GM12873 (cell line): Measurements from ENCODE around the gene SLC25A11.

Source experiments
- TF ChIP-seq, protein P1 (sequence below): IDR thresholded peaks from 2 replicates; pipeline ENCODE4 v1.5.1; 2012; ENCODE audit warnings: low read depth, mild to moderate bottlenecking, moderate library complexity, low read length, control low read depth; ENCODE audit not compliant: insufficient read depth; ENCODE audit errors: missing control alignments

SLC25A11 gene

GRCh38 chr17:4902540-4902939 is 37.3 kb downstream of the SLC25A11 start:
- TF ChIP-seq, protein P1, sequence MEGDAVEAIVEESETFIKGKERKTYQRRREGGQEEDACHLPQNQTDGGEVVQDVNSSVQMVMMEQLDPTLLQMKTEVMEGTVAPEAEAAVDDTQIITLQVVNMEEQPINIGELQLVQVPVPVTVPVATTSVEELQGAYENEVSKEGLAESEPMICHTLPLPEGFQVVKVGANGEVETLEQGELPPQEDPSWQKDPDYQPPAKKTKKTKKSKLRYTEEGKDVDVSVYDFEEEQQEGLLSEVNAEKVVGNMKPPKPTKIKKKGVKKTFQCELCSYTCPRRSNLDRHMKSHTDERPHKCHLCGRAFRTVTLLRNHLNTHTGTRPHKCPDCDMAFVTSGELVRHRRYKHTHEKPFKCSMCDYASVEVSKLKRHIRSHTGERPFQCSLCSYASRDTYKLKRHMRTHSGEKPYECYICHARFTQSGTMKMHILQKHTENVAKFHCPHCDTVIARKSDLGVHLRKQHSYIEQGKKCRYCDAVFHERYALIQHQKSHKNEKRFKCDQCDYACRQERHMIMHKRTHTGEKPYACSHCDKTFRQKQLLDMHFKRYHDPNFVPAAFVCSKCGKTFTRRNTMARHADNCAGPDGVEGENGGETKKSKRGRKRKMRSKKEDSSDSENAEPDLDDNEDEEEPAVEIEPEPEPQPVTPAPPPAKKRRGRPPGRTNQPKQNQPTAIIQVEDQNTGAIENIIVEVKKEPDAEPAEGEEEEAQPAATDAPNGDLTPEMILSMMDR: no peak

- TF ChIP-seq, protein P1: no peak
Measured at GRCh38 chr17:4901648-4902344, 38.0 kb downstream of the SLC25A11 start.

DNA sequence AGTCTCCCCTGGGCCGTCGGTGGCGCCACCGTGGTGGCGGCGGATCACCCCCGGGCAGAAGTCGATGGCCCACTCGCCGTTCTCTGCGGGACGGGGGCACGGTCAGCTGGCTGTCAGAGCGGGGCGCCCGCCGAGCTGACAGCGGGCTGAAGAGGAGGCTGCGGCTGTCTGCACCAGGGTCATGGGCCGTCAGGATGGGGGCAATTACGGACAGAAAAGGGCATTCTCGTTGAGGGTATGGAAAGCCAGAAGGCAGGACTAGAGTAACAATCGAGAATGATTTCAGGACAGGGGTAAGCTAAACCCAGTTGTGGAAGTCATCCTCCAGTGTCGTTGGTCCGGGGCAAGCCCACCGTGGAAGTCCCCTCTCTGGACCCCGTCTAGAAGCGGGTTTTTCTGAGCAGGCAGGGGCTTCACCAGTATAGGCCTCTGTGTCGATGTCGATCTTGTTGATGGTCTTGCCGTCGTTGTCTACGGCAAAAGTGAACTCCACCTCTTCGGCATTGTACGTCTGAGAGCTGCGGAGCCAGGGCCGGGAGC is 38.7 kb downstream of the SLC25A11 start:
- TF ChIP-seq, protein P1: no peak

GRCh38 chr17:4900231-4901107 is 39.4 kb downstream of the SLC25A11 start:
- TF ChIP-seq, protein P1: no peak

GRCh38 chr17:4899341-4900230 is 40.3 kb downstream of the SLC25A11 start, which contains the start of gene C17orf107:
Gene C17orf107, plus strand, starts transcription at chr17:4899536. Its CDS starts 227 bp downstream, at chr17:4899763.
- TF ChIP-seq, protein P1: no peak

GRCh38 chr17:4898927-4899326 is 40.9 kb downstream of the SLC25A11 start:
- TF ChIP-seq, protein P1: no peak
